GM12892 (cell line): ENCODE data around the gene MGLL.
"Not testable (repeated sequence)": the region's sequence is repeated elsewhere in the genome, so short reads cannot be mapped to it uniquely, and the experiment has no call there.

Source experiments
- DNase-seq: peaks from one replicate; pipeline ENCODE4 v3.0.0; 2011; ENCODE audit not compliant: insufficient read length
- FAIRE-seq: peaks from 2 replicates; lab custom pipeline; 2011; peaks lifted over from hg19 to GRCh38; lab: Jason Lieb, UNC
- POLR2A ChIP-seq: IDR thresholded peaks from 2 replicates; pipeline ENCODE4 v1.6.1; 2011; ENCODE audit warnings: low read depth, low read length, control low read depth
- POLR2AphosphoS5 ChIP-seq: IDR thresholded peaks from 2 replicates; pipeline ENCODE4 v1.6.1; 2011; ENCODE audit warnings: low read depth, low read length, control low read depth
- TAF1 ChIP-seq: IDR thresholded peaks from 2 replicates; pipeline ENCODE4 v1.6.1; 2011; ENCODE audit warnings: low read depth, mild to moderate bottlenecking, control low read depth, low read length, borderline replicate concordance

The MGLL gene

DNA sequence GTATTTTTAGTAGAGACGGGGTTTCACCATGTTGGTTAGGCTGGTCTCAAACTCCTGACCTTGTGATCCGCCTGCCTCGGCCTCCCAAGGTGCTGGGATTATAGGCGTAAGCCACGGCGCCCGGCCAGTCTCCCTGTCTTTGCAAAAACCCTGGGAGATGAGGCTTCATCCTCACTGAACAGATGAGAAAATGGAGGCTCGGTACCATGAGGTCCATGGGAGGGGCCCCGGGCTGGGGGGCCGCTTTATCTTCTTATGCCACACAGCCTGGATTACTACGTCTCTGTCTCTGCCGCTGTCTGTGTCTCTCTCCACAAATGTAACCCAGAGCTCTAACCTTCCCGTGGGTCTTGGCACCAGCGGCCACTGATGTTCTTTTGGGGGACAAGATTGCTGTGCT lies 110.4 kb downstream of the MGLL start:
- TF ChIP-seq POLR2AphosphoS5: no peak
- no peak for TF ChIP-seq POLR2A
- TF ChIP-seq TAF1: no peak
- FAIRE-seq (no peak), DNase-seq (no peak)

DNA sequence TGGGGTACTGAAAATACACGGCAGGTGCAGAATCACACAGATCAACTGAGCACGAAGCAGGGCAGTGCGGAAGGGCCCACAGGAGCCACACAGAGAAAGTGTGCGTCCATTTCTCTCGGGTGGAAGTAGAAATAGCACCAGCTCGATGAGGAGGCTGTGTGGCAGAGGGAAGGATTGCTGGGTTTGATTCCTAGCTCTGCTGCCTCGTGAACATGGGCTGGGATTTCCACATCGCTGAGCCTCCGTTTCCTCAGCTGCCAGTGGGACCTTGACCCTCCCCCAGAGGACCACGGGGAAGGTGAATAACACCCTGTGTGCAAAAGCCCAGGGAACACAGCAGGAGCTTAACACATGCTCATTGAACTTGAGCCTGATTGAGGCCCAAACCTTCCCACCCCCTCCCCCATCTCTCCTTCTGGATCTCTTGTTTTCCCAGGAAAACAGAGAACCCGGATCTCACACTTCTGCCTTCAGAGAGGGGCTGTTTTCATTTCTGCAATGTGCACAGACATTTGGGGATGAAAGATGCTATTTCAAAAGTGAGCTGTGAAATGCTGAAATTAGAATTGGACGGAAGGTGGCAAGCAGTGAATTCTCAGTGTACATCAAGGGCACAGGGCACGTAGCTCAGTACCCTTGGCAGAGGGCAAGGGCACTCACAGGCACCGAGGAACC lies 111.2 kb downstream of the MGLL start:
- no peak for TF ChIP-seq POLR2A
- no peak for TF ChIP-seq POLR2AphosphoS5
- TF ChIP-seq TAF1: no peak
- no peak for DNase-seq
- no peak for FAIRE-seq

GRCh38 chr3:127710155-127710941 lies 112.0 kb downstream of the MGLL start:
- no peak for DNase-seq
- no peak for TF ChIP-seq POLR2A
- FAIRE-seq: no peak

DNA sequence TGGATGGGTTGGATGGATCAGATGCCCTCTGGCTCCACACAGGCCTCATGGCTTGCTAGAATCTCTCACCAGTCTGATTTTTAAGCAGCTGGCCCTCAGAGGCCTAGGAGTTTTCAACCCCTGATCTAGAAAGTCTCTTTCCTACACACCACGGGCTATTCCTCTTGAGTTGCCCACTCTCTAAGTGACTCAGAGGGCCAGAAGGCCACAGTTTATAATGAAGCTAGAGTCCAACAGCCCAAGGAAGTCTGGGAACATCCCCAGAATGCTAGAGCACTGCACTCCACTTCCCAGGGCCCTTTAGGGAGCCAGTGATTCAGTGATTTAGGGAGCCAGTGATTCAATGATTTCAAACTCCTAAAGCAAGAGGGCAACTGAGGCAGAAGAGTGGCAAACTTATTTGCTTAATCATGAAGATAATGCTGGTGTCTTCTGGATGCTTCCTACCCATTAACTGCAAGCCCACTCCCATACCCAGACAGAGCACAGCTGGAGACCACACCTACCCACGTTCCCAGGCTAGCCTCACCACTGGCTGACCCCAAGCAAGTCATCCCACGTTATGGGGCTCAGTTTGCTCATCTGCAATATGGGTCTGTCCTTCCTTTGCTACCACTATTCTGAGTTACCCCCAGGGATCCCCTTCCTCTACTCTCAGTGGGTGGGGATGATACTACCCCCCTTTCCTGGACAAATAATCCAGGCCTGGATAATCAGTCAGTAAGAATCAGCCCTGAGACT lies 112.8 kb downstream of the MGLL start:
- no peak for TF ChIP-seq POLR2A
- TF ChIP-seq POLR2AphosphoS5: no peak
- TF ChIP-seq TAF1: no peak
- FAIRE-seq (no peak), DNase-seq (no peak)

GRCh38 chr3:127708837-127709236 lies 113.5 kb downstream of the MGLL start:
- DNase-seq (no peak), FAIRE-seq (no peak)
- TF ChIP-seq POLR2AphosphoS5 (no peak), TAF1 (no peak), POLR2A (no peak)

- DNase-seq (no peak), FAIRE-seq (no peak)
- TF ChIP-seq POLR2A (no peak), TAF1 (no peak), POLR2AphosphoS5 (no peak)
These were observed 114.4 kb downstream of the MGLL start for GRCh38 chr3:127707851-127708411.

- DNase-seq (no peak), FAIRE-seq (no peak)
- TF ChIP-seq TAF1 (no peak), POLR2AphosphoS5 (no peak), POLR2A (no peak)
These were observed 115.4 kb downstream of the MGLL start for GRCh38 chr3:127706785-127707351.

GRCh38 chr3:127706312-127706711 lies 116.0 kb downstream of the MGLL start:
- DNase-seq: no peak
- FAIRE-seq: no peak
- no peak for TF ChIP-seq TAF1
- no peak for TF ChIP-seq POLR2AphosphoS5
- no peak for TF ChIP-seq POLR2A

GRCh38 chr3:127704840-127705239 lies 117.5 kb downstream of the MGLL start:
- not testable (repeated sequence) for FAIRE-seq, DNase-seq

DNA sequence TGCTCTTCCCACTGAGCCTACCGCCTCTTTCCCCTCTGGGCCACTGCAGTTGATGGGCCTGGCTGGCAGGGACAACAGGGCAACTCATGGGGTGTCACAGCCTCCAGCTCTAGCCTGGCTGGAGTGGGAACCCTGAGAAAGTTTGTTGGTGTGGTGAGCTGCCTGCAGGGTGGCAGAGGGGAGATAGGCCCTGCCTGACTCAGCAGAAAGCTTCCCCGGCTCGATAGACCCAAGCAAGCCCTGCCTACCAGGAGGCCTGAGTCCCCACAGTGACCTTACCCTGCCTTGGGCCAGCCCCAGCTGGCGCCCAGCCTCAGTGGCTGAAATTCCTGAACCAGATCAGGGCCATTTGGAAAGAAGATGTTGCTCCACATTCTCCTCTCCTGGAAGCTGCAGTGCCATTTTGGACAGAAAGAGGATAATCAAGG lies 120.2 kb downstream of the MGLL start:
- DNase-seq: no peak
- no peak for TF ChIP-seq POLR2A
- no peak for TF ChIP-seq POLR2AphosphoS5
- TF ChIP-seq TAF1: no peak
- no peak for FAIRE-seq

GRCh38 chr3:127701280-127701911 lies 120.9 kb downstream of the MGLL start:
- DNase-seq: no peak
- FAIRE-seq: no peak

DNA sequence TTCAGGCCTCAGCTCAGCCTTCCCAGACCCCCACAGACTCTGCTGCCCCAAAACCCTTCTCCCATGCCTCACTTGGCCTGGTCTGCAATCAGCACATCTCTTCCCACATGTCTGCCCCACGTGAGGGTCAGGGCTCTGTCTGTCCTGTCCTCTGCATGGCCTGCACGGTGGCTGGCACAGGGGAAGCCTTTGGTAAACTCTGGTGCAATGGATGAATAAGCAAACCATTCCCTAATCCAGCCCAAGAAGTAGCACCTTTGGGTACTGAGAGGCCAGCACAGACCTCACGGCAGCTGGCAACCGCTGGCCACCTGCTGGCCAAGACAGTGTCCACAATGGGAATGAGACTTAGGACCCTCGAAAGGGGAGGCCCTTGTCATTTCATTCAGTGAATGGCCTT lies 121.9 kb downstream of the MGLL start:
- no peak for FAIRE-seq

More at GRCh38 chr3:127701280-127701911, 120.9 kb downstream of the MGLL start:
- TF ChIP-seq POLR2AphosphoS5: no peak

More for the DNA sequence above, 121.9 kb downstream of the MGLL start:
- no peak for DNase-seq
- TF ChIP-seq POLR2AphosphoS5 (no peak), TAF1 (no peak), POLR2A (no peak)
